Measurements from ENCODE around the gene XXYLT1. TPM values are rescaled to one million over a fixed set of nuclear protein-coding genes. Genes with fewer than 3 reads are reported as not detected.

Gene XXYLT1
- total and polyA plus RNA-seq, 10 of the 15 experiments (the other 5 are each of a cell fraction or from before 2014, with no cell fraction given): 1.2 to 14.2 (median 9.3) TPM

- peak overlapping the region; percentile 22 for H3K27ac ChIP-seq (ENCODE audit: control insufficient read depth, insufficient read depth)
- peaks cover 1 to 4% of the 10 kb centered on the region in 2 experiments; a peak in 1 of 4 replicates for H3K36me3 ChIP-seq (ENCODE audit: control insufficient read depth in 2 of 2, insufficient read depth in 2 of 2, low read length in 1 of 2)
- H3K27me3 ChIP-seq (replicated peaks in 1 of 2; ENCODE audit: control insufficient read depth in 2 of 2, insufficient read depth in 2 of 2, low read length in 1 of 2): no peaks in the 10 kb centered on the region
- in situ Hi-C loops (cut with MboI) (no loop called here), intact Hi-C loops (cut with micrococcal nuclease; ENCODE audit: unreplicated experiment) (no loop called here)
- peaks cover 43% of the 10 kb centered on the region for H3K4me1 ChIP-seq (ENCODE audit: control insufficient read depth, insufficient read depth, low read length)
- DNase-seq (ENCODE audit: low read depth, low spot score) (no peak), FAIRE-seq (no peak), ATAC-seq (no peak)
- no peak overlapping the region for H3K4me3 ChIP-seq
- POLR2A ChIA-PET: interaction anchor here (0.9 to 3.2 kb wide), 6 partner anchors 18 to 525 kb away, joined by 3 to 28 read pairs (median 6); no protein-coding TSS in a partner anchor
- RAD21 ChIA-PET (ENCODE audit: unreplicated experiment): interaction anchor here (1.0 to 4.0 kb wide), 10 partner anchors 19 to 525 kb away, joined by 3 to 42 read pairs (median 8); no protein-coding TSS in a partner anchor
- H3K9ac ChIP-seq (ENCODE audit: control insufficient read depth, insufficient read depth, low read length): no peak overlapping the region
- H3K9me3 ChIP-seq (replicated peaks; ENCODE audit: control insufficient read depth, insufficient read depth, low read length): peaks cover 1% of the 10 kb centered on the region; the same call in 1 of the 3 replicates
- SMC1A ChIA-PET (ENCODE audit: uncharacterized antibody, unreplicated experiment): interaction anchor here (1.8 to 6.5 kb wide), 5 partner anchors 12 to 78 kb away, joined by 6 to 62 read pairs (median 13); no protein-coding TSS in a partner anchor
- no peaks in the 10 kb centered on the region; the same call in none of the 2 replicates for H3K79me2 ChIP-seq (ENCODE audit: control insufficient read depth, insufficient read depth, low read length)
- no peak overlapping the region for H3K4me2 ChIP-seq (ENCODE audit: control insufficient read depth, insufficient read depth)
- no peaks in the 10 kb centered on the region for H4K20me1 ChIP-seq (ENCODE audit: control insufficient read depth, insufficient read depth)
- 94% methylated on average over 9 of the region's 9 CpGs for WGBS (ENCODE audit: insufficient coverage, insufficient replicate concordance, low lambda C conversion rate, missing lambda C conversion rate)
- no peak for TF ChIP-seq JUNB (IDR thresholded peaks at IDR 0.05)
- TF ChIP-seq ZNF274 (IDR thresholded peaks at IDR 0.05; ENCODE audit: insufficient read depth, insufficient read length): no peak
- no TSS peak for BruUV-seq (replicated peaks)
- CTCF ChIA-PET: interaction anchor here (1.0 to 1.8 kb wide), 5 partner anchors 19 to 100 kb away, joined by 3 to 5 read pairs (median 4); no protein-coding TSS in a partner anchor
- no peak overlapping the region for H2AFZ ChIP-seq (ENCODE audit: control insufficient read depth, low read depth, low read length)
These were observed 63.9 kb downstream of the XXYLT1 start for GRCh38 chr3:195207056-195207455.

GRCh38 chr3:195204360-195205163, 66.4 kb downstream of the XXYLT1 start:
- 76% methylated on average over 13 of the region's 13 CpGs for WGBS (ENCODE audit: insufficient coverage, insufficient replicate concordance, low lambda C conversion rate, missing lambda C conversion rate)
- SMC1A ChIA-PET (ENCODE audit: uncharacterized antibody, unreplicated experiment): interaction anchor here (1.1 to 6.5 kb wide), 12 partner anchors 10 to 346 kb away, joined by 3 to 62 read pairs (median 9); no protein-coding TSS in a partner anchor
- RAD21 ChIA-PET (ENCODE audit: unreplicated experiment): interaction anchor here (1.1 to 3.0 kb wide), 9 partner anchors 16 to 76 kb away, joined by 3 to 17 read pairs (median 7); no protein-coding TSS in a partner anchor
- FAIRE-seq (no peak), DNase-seq (ENCODE audit: low read depth, low spot score) (peak; percentile 38), ATAC-seq (peak; percentile 66)
- Histone ChIP-seq H3K27ac (ENCODE audit: control insufficient read depth, insufficient read depth) (peak overlapping the region; percentile 15), H3K27me3 (replicated peaks in 1 of 2; ENCODE audit: control insufficient read depth in 2 of 2, insufficient read depth in 2 of 2, low read length in 1 of 2) (no peaks in the 10 kb centered on the region), H3K9me3 (replicated peaks; ENCODE audit: control insufficient read depth, insufficient read depth, low read length) (peaks cover 1% of the 10 kb centered on the region; the same call in 2 of the 3 replicates), H4K20me1 (ENCODE audit: control insufficient read depth, insufficient read depth) (no peaks in the 10 kb centered on the region), H3K79me2 (ENCODE audit: control insufficient read depth, insufficient read depth, low read length) (no peaks in the 10 kb centered on the region; the same call in 1 of the 2 replicates), H3K36me3 (ENCODE audit: control insufficient read depth in 2 of 2, insufficient read depth in 2 of 2, low read length in 1 of 2) (peaks cover 1 to 4% of the 10 kb centered on the region in 2 experiments; a peak in 1 of 4 replicates), H3K4me2 (ENCODE audit: control insufficient read depth, insufficient read depth) (peak overlapping the region; percentile 51), H3K4me3 (no peak overlapping the region), H3K4me1 (ENCODE audit: control insufficient read depth, insufficient read depth, low read length) (peaks cover 43% of the 10 kb centered on the region), H2AFZ (ENCODE audit: control insufficient read depth, low read depth, low read length) (no peak overlapping the region), H3K9ac (ENCODE audit: control insufficient read depth, insufficient read depth, low read length) (peak overlapping the region; percentile 13; the same call in 1 of the 2 replicates)
- CTCF ChIA-PET: interaction anchor here (1.0 to 2.5 kb wide), 7 partner anchors 17 to 522 kb away, joined by 3 to 14 read pairs (median 4); no protein-coding TSS in a partner anchor
- in situ Hi-C loops (cut with MboI) (no loop called here), intact Hi-C loops (cut with micrococcal nuclease; ENCODE audit: unreplicated experiment) (loop anchor here (1.0 to 2.0 kb wide), 3 partner anchors 54 to 75 kb away; no protein-coding TSS in a partner anchor)
- POLR2A ChIA-PET: interaction anchor here (0.6 to 2.7 kb wide), 10 partner anchors 18 to 338 kb away, joined by 3 to 11 read pairs (median 3); no protein-coding TSS in a partner anchor
- no TSS peak for BruUV-seq (replicated peaks)
- TF ChIP-seq NFYB (IDR thresholded peaks at IDR 0.05; ENCODE audit: insufficient read depth, low read depth, low read length) (no peak), RB1 (IDR thresholded peaks at IDR 0.05; ENCODE audit: borderline replicate concordance) (no peak), SKIL (IDR thresholded peaks at IDR 0.05; ENCODE audit: low read depth, poor library complexity, severe bottlenecking) (peak; percentile 70), TARDBP (IDR thresholded peaks at IDR 0.05; ENCODE audit: borderline replicate concordance) (no peak), TCF3 (IDR thresholded peaks at IDR 0.05; ENCODE audit: borderline replicate concordance, insufficient read depth, low read depth, low read length) (no peak), SMAD1 (IDR thresholded peaks at IDR 0.05; ENCODE audit: low read depth, partially characterized antibody) (peak; percentile 87)
